Gastroesophageal sphincter (tissue), 3 donors: ENCODE measurements around the gene MRPL38.

Experiments used
- POLR2A ChIP-seq, 2 donors: fragments of 450-650 bp; IDR thresholded peaks; one replicate each; pipeline ENCODE4 v1.6.1; 2017; ENCODE audit warnings: antibody characterized with exemption in 2 of 2, mild to moderate bottlenecking in 2 of 2, moderate library complexity in 1 of 2
- TF ChIP-seq, protein P1 (sequence below), 4 experiments: fragments of 200-600 bp in 2 of 4; fragments of 450-650 bp in 2 of 4; sonication (generic) in 1 of 4; IDR thresholded peaks; one replicate each; pipeline ENCODE4 v1.5.1; 2017 to 2019; ENCODE audit warnings: antibody characterized with exemption in 4 of 4, mild to moderate bottlenecking in 2 of 4, moderate library complexity in 2 of 4

DNA sequence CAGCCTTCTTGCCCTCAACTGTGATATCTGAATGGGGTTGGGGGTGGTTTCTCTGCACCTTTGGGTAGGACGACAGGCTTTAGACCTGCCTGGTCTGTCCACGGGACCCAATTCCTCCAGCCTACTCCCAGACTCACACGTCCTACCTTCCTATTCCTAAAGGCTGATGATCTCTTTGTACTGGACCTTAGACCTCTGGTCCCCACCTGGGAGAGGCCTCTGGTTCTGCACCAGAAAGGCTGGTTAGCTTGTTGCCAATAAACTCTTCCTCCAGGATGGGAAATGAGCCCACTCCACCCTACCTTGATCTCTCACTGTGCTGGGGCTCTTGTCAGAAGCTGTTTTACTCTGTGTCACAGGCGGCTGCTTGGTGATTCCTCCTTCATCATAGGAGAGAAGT is 21.8 kb upstream of the MRPL38 start:
- TF ChIP-seq, protein P1, sequence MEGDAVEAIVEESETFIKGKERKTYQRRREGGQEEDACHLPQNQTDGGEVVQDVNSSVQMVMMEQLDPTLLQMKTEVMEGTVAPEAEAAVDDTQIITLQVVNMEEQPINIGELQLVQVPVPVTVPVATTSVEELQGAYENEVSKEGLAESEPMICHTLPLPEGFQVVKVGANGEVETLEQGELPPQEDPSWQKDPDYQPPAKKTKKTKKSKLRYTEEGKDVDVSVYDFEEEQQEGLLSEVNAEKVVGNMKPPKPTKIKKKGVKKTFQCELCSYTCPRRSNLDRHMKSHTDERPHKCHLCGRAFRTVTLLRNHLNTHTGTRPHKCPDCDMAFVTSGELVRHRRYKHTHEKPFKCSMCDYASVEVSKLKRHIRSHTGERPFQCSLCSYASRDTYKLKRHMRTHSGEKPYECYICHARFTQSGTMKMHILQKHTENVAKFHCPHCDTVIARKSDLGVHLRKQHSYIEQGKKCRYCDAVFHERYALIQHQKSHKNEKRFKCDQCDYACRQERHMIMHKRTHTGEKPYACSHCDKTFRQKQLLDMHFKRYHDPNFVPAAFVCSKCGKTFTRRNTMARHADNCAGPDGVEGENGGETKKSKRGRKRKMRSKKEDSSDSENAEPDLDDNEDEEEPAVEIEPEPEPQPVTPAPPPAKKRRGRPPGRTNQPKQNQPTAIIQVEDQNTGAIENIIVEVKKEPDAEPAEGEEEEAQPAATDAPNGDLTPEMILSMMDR (IDR thresholded peaks at IDR 0.05), result no peak
- no peak for TF ChIP-seq POLR2A (IDR thresholded peaks at IDR 0.05)
